GM21381 (cell line): ENCODE results near the gene CLCN3.
A peak's percentile ranks its signal among the peaks of the same experiment; 100 is the strongest.
"Not testable (repeated sequence)": the region's sequence is repeated elsewhere in the genome, so short reads cannot be mapped to it uniquely, and the experiment has no call there.

Experiments used
- ATAC-seq: cut with Tn5 transposase; IDR thresholded peaks from one replicate; pipeline ENCODE4 v1.9.1; 2021; ENCODE audit warnings: mild to moderate bottlenecking, moderate library complexity; ENCODE audit not compliant: unreplicated experiment

CLCN3 gene

GRCh38 chr4:169617306-169617705 lies 3.1 kb upstream of the CLCN3 start:
- no peak for ATAC-seq

- ATAC-seq, result no peak
These were observed 2.1 kb upstream of the CLCN3 start for GRCh38 chr4:169618286-169618685.

GRCh38 chr4:169618986-169619385 lies 1.4 kb upstream of the CLCN3 start:
- ATAC-seq, result no peak

- ATAC-seq, result peak; percentile 39
These were observed 840 bp upstream of the CLCN3 start for GRCh38 chr4:169619518-169619957.

GRCh38 chr4:169620880-169621248 lies 486 bp downstream of the CLCN3 start:
- no peak for ATAC-seq

- ATAC-seq, result no peak
These were observed 1.5 kb downstream of the CLCN3 start for GRCh38 chr4:169621731-169622492.

- no peak for ATAC-seq
These were observed 2.2 kb downstream of the CLCN3 start for GRCh38 chr4:169622566-169622965.

GRCh38 chr4:169624012-169624411 lies 3.6 kb downstream of the CLCN3 start:
- ATAC-seq, result not testable (repeated sequence)

GRCh38 chr4:169625886-169626285 lies 5.5 kb downstream of the CLCN3 start:
- ATAC-seq, result no peak

GRCh38 chr4:169626331-169627282 lies 6.2 kb downstream of the CLCN3 start:
- no peak for ATAC-seq

GRCh38 chr4:169627307-169627706 lies 6.9 kb downstream of the CLCN3 start:
- ATAC-seq, result peak; percentile 65

- no peak for ATAC-seq
These were observed 8.2 kb downstream of the CLCN3 start for GRCh38 chr4:169628579-169628978.

- ATAC-seq, result no peak
These were observed 9.7 kb downstream of the CLCN3 start for GRCh38 chr4:169630069-169630468.

GRCh38 chr4:169632896-169633295 lies 12.5 kb downstream of the CLCN3 start:
- ATAC-seq, result no peak

- no peak for ATAC-seq
These were observed 14.6 kb downstream of the CLCN3 start for GRCh38 chr4:169634975-169635374.

GRCh38 chr4:169640261-169640870 lies 20.0 kb downstream of the CLCN3 start:
- ATAC-seq, result no peak

GRCh38 chr4:169644802-169645201 lies 24.4 kb downstream of the CLCN3 start:
- no peak for ATAC-seq

- ATAC-seq, result no peak
These were observed 25.2 kb downstream of the CLCN3 start for GRCh38 chr4:169645627-169646026.

GRCh38 chr4:169649545-169650226 lies 29.3 kb downstream of the CLCN3 start:
- no peak for ATAC-seq

- ATAC-seq, result no peak
These were observed 30.0 kb downstream of the CLCN3 start for GRCh38 chr4:169650227-169650936.
